Large intestine (tissue), 12 donors: ENCODE data around the gene OTOS. TPM values are rescaled to one million over a fixed set of nuclear protein-coding genes. Genes with fewer than 3 reads are reported as not detected.

ENCODE experiments used
- DNase-seq, 2 donors: peaks; one replicate each; pipeline versions ENCODE4 v3.0.0 to v3.0.0-alpha.2; 2013
- H3K27ac ChIP-seq: one replicate; pipeline ENCODE4 v1.5.1; 2013; ENCODE audit warnings: low read length
- H3K27me3 ChIP-seq: 2 replicates; pipeline ENCODE4 v1.6.1; 2013; ENCODE audit warnings: low read length; ENCODE audit not compliant: control insufficient read depth, insufficient read depth
- H3K36me3 ChIP-seq: 2 replicates; pipeline ENCODE4 v1.6.1; 2013; ENCODE audit warnings: low read length; ENCODE audit not compliant: control insufficient read depth, insufficient read depth
- H3K4me1 ChIP-seq: one replicate; pipeline ENCODE4 v1.6.1; 2013; ENCODE audit warnings: low read length; ENCODE audit not compliant: control insufficient read depth, insufficient read depth
- H3K4me3 ChIP-seq: one replicate; pipeline ENCODE4 v1.5.1; 2013; ENCODE audit warnings: low read length
- H3K9me3 ChIP-seq: one replicate; pipeline ENCODE4 v1.6.1; 2013; ENCODE audit warnings: mild to moderate bottlenecking, low read depth, low read length, moderate library complexity; ENCODE audit not compliant: control insufficient read depth
- WGBS: methylation state at CpG from one replicate; pipeline ENCODE4 v1.1.5; 2013; ENCODE audit warnings: low lambda C conversion rate; ENCODE audit not compliant: insufficient coverage; 5-methylcytosine and 5-hydroxymethylcytosine counted together
- long read RNA-seq, 11 donors: transcript quantifications; one replicate each; lab custom pipeline, GENCODE V29; 2026
- polyA plus RNA-seq: library from polyadenylated mRNA; unstranded; fragments of 120-200 nt; gene quantifications from one replicate; pipeline ENCODE4 v1.2.1, GENCODE V29; 2013

OTOS gene
- not detected for polyA plus RNA-seq
- long read RNA-seq, donor 1: 0 reads
- long read RNA-seq, donor 2: 0 reads
- long read RNA-seq, donor 3: 0 reads
- long read RNA-seq, donor 4: 0 reads
- long read RNA-seq, donor 5: 0 reads
- long read RNA-seq, donor 6: 0 reads
- long read RNA-seq, donor 7: 0 reads
- long read RNA-seq, donor 8: 0 reads
- long read RNA-seq, donor 9: 0 reads
- long read RNA-seq, donor 10: 0 reads
- long read RNA-seq, donor 11: 0 reads

DNA sequence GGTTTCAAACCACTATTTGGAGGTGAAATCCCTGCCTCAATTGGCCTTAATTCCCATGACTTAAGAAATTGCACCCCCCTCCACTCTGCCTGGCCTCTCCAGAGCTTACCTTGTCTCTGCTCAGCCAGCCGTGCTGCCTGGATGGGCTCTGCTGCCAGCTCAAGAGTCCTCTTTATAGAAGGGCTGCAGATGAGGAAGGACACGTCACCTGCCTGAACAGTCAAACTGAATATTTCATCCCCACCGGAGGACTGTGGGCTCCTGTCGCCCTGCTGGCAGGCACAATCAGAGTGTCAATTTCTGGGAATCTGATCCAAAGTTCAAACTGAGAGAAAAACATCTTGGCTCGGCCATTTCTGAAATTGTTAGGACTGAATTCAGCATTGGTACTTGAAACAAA, at the start of gene OTOS:
TSS of gene OTOS (minus strand) at position 148 of the 400 bp plus-strand sequence. CDS start 332 bp downstream, outside the sequence.
- H3K9me3 ChIP-seq: no peaks in the 10 kb centered on the region
- DNase-seq: no peak
- H3K36me3 ChIP-seq: no peaks in the 10 kb centered on the region
- H3K27ac ChIP-seq: no peak within 1 kb of the TSS
- no peaks in the 10 kb centered on the region for H3K4me1 ChIP-seq
- H3K4me3 ChIP-seq: no peak within 1 kb of the TSS
- WGBS: no CpG with 5 or more reads among the region's 5 CpGs
- peaks cover 27% of the 10 kb centered on the region for H3K27me3 ChIP-seq

- no CpG with 5 or more reads among the region's 4 CpGs for WGBS
- DNase-seq: no peak
- H3K9me3 ChIP-seq: no peaks in the 10 kb centered on the region
- H3K4me1 ChIP-seq: no peaks in the 10 kb centered on the region
- no peaks in the 10 kb centered on the region for H3K27me3 ChIP-seq
- H3K27ac ChIP-seq: no peak overlapping the region
- no peaks in the 10 kb centered on the region for H3K36me3 ChIP-seq
- H3K4me3 ChIP-seq: no peak overlapping the region
Observed at GRCh38 chr2:240189686-240190085, 49.2 kb upstream of the OTOS start.

DNA sequence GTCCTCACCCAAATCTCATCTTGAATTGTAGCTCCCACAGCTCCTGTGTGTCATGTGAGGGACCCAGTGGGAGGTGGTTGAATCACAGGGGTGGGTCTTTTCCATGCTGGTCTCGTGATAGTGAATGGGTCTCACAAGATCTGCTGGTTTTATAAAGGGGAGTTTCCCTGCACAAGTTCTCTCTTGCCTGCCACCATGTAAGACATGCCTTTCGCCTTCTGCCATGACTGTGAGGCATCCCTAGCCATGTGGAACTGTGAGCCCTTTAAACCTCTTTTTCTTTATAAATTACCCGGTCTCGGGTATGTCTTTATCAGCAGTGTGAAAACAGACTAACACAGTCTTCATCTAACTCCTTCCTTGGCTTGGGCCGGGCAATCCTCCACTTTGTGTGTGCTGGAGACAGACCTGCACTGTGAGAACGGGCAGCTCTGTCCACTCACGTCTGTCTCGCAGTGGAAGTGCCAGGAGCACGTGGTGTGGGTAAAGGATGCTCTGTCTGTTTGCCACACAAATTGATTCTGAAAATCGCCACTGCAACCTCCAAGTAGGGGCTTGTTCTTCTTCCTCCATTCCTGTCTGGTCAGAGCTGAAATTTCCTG, 47.6 kb upstream of the OTOS start:
- 67% methylated on average over 1 of the region's 10 CpGs for WGBS
- H3K4me3 ChIP-seq: no peak overlapping the region
- H3K27ac ChIP-seq: no peak overlapping the region
- H3K4me1 ChIP-seq: no peaks in the 10 kb centered on the region
- H3K9me3 ChIP-seq: no peaks in the 10 kb centered on the region
- H3K27me3 ChIP-seq: no peaks in the 10 kb centered on the region
- DNase-seq: no peak
- H3K36me3 ChIP-seq: no peaks in the 10 kb centered on the region

DNA sequence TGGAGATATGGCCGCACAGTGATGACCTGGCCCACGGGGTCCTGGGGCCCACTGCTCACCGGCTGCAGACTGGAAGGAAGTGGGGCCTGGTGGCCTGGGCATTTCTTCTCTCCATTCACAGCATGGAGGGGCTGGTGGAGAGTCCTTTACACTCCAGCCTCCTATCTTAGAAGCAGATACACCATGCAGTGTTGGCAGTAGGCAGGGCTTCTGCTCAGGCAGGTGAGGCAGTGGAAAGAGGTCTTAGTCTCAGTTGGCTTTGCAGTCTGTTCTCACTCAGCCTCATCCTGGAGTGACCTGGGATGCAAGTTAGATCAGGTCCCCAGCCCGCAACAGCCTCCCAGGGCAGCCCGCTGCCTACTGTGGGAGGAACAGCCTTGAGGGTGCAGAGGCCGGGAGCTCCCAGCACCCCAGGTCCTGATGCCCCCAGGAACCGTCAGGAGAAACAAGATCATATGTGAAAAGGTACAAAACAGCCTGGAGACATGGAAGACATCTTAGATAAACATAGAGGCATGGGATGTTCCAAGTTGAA, 45.8 kb upstream of the OTOS start:
- no peak overlapping the region for H3K4me3 ChIP-seq
- WGBS: 80% methylated on average over 1 of the region's 7 CpGs
- no peaks in the 10 kb centered on the region for H3K27me3 ChIP-seq
- no peaks in the 10 kb centered on the region for H3K9me3 ChIP-seq
- DNase-seq: no peak
- no peaks in the 10 kb centered on the region for H3K36me3 ChIP-seq
- no peak overlapping the region for H3K27ac ChIP-seq
- H3K4me1 ChIP-seq: no peaks in the 10 kb centered on the region

- no CpG with 5 or more reads among the region's 3 CpGs for WGBS
- Histone ChIP-seq H3K4me3 (no peak overlapping the region), H3K27ac (no peak overlapping the region), H3K9me3 (no peaks in the 10 kb centered on the region), H3K4me1 (no peaks in the 10 kb centered on the region), H3K36me3 (no peaks in the 10 kb centered on the region), H3K27me3 (no peaks in the 10 kb centered on the region)
- no peak for DNase-seq
Observed at GRCh38 chr2:240184656-240185055, 44.2 kb upstream of the OTOS start.

DNA sequence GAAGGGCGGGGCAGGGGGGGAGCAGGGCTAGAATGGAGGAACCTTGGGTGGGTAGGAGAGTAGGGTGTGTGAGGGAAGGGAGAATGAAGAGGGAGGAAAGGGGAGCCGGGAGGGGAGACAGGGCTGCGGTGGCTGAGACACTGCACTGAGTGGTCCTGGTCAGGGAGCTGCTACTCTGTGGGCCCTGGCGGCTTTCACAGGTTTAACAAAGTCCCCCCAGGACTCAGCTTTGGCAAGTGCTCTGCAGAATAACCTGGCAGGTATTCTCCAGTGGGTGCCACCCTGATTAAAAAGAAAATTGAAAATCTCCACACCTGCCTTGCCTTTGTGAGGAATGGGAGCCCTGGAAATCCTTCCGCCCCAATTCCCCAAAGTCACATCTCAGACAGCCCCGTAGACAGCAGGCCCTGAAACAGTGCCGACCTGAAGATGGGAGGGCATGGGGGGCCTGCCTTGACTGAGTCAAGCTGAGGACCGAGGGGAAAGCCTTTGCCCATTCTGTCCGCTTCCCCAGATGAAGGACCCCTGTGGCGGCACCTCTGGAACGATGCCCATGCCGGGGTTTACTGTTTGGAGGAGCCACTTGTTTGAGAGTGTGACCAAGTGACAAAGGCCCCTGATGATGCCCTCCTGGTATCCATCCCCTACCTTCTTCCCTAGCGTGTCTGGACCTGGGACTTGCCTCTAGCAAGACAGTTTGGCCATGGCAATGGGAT, 43.6 kb upstream of the OTOS start:
- Histone ChIP-seq H3K36me3 (no peaks in the 10 kb centered on the region), H3K9me3 (no peaks in the 10 kb centered on the region), H3K27ac (no peak overlapping the region), H3K27me3 (no peaks in the 10 kb centered on the region), H3K4me1 (no peaks in the 10 kb centered on the region), H3K4me3 (no peak overlapping the region)
- no peak for DNase-seq
- no CpG with 5 or more reads among the region's 13 CpGs for WGBS

DNA sequence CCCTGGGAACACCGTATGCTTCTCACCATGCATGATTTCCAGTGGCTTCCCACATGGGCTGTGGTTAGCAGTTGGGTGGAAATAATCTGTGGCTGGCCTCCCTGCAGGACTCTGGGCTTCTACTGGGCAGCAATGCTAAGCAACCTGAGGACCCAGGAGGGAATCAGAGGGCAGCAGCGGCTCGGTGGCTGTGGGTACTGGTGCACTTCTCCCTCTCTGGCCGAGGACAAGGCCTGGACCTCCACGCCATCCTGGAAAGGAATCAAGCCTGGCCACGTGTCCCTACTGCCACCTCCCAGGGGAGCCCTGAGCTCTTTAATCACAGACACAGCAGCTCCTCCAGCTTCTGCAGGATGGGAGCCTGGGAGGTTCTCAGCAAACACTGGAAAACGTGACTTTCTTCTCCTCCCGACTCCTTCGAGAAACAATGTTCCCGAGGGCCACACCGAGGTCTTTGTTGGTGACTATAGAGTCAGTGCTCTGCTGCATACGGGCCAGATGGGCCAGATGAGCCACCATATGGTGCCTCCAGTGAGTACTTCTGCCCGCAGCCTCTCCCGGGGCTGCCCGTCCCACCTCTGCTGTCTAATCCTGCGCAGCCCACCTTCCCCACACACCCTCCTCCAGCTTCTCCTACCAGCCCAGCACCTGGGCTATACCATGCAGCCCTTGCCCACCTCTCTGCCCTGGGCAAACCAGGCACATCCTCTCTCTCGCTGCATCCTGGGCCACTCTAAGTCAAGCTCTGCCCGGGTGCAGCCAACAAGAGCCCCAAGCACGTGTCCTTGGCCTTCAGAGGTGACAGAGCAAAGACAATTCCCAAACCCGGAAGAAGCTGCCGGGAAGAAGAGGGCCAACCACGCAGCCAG, 42.8 kb upstream of the OTOS start:
- H3K4me1 ChIP-seq: no peaks in the 10 kb centered on the region
- H3K27me3 ChIP-seq: no peaks in the 10 kb centered on the region
- H3K4me3 ChIP-seq: no peak overlapping the region
- no peak for DNase-seq
- H3K36me3 ChIP-seq: no peaks in the 10 kb centered on the region
- H3K9me3 ChIP-seq: no peaks in the 10 kb centered on the region
- WGBS: no CpG with 5 or more reads among the region's 22 CpGs
- no peak overlapping the region for H3K27ac ChIP-seq

- no peak for DNase-seq
- H3K4me3 ChIP-seq: no peak overlapping the region
- no CpG with 5 or more reads among the region's 4 CpGs for WGBS
Observed at GRCh38 chr2:240182476-240182875, 42.0 kb upstream of the OTOS start.

DNA sequence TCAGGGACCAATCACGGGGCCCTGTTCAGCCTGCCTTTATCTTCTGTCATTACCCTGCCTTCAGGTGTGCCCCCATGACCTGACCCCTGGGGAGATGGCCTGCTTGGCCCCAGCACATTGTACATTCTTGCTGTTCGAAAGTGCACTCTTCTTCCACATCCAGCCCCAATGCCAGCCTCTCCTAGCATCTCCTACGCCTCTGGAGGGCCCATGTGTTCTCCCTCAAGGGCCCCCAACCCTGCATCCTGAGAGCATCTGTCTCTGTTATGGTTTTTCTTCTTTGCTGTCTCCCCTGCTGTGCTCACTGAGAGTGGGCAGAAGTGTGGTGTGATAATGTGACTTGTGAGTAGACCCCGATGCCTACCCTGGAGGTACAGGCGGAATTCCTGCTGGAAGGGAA, 41.5 kb upstream of the OTOS start:
- H3K4me1 ChIP-seq: no peaks in the 10 kb centered on the region
- H3K9me3 ChIP-seq: no peaks in the 10 kb centered on the region
- WGBS: no CpG with 5 or more reads among the region's 5 CpGs
- no peak for DNase-seq
- no peaks in the 10 kb centered on the region for H3K27me3 ChIP-seq
- no peak overlapping the region for H3K4me3 ChIP-seq
- H3K36me3 ChIP-seq: no peaks in the 10 kb centered on the region
- no peak overlapping the region for H3K27ac ChIP-seq

More at GRCh38 chr2:240182476-240182875, 42.0 kb upstream of the OTOS start:
- Histone ChIP-seq H3K9me3 (no peaks in the 10 kb centered on the region), H3K36me3 (no peaks in the 10 kb centered on the region), H3K27me3 (no peaks in the 10 kb centered on the region), H3K27ac (no peak overlapping the region), H3K4me1 (no peaks in the 10 kb centered on the region)
